ENCODE measurements around the gene EIF4G3.
A peak's percentile ranks its signal among the peaks of the same experiment; 100 is the strongest.
"Not testable (repeated sequence)": the region's sequence is repeated elsewhere in the genome, so short reads cannot be mapped to it uniquely, and the experiment has no call there.

EIF4G3 gene

DNA sequence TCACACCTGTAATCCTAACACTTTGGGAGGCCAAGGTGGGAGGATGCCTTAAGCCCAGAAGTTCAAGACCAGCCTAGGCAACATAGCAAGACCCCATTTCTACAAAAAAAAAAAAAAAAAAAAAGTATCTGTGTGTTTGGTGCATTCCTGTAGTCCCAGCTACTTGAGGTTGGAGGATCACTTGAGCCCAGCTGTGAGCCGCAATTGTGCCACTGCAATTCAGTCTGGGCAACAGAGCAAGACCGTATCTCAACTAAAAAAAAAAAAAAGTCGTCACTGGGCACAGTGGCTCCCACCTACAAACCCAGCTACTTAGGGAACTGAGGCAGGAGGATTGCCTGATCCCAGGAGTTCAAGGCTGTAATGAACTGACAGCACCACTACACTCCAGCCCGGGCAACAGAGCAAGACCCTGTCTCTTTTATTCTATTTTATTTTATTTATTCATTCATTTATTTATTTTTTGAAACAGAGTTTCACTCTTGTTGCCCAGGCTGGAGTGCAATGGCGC, 8.6 kb upstream of the EIF4G3 start:
- no peak overlapping the region for H3K27ac ChIP-seq (ENCODE audit: low read depth, low read length, severe bottlenecking)
- no peaks in the 10 kb centered on the region for H3K9me3 ChIP-seq (ENCODE audit: control insufficient read depth, low read length)
- no peaks in the 10 kb centered on the region for H3K4me1 ChIP-seq (ENCODE audit: control insufficient read depth, insufficient read depth, low read length, poor library complexity, severe bottlenecking)
- H3K4me3 ChIP-seq (ENCODE audit: extremely low read depth, insufficient read depth, low read length, poor library complexity, severe bottlenecking) = no peak overlapping the region
- H3K36me3 ChIP-seq (ENCODE audit: control insufficient read depth, insufficient read depth, low read length) = no peaks in the 10 kb centered on the region
- WGBS, 2 experiments (ENCODE audit: insufficient coverage in 2 of 2) = 100% methylated on average over 1 of the region's 5 CpGs

DNA sequence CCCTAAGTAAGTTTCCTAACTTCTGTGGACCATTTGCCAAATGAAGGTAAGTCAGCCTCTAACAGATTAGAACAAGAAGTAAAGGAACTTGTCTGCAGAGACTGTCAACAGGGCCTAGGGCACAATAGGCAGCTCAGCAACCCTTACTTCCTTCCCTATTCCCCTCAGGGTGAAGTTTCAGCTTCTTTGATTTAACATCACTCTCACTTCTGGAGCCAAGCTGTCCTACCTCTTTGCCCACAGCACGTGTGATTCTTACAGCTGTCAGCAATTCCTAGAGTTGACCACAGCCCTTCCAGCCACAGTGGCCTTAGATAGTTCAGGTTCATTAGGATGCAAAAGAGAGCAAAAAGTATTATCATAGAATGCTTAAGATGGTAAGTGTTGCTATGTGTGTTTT, 7.6 kb upstream of the EIF4G3 start:
- no peak overlapping the region for H3K27ac ChIP-seq (ENCODE audit: low read depth, low read length, severe bottlenecking)
- no peaks in the 10 kb centered on the region for H3K9me3 ChIP-seq (ENCODE audit: control insufficient read depth, low read length)
- no peak overlapping the region for H3K4me3 ChIP-seq (ENCODE audit: extremely low read depth, insufficient read depth, low read length, poor library complexity, severe bottlenecking)
- 71% methylated on average over 1 of the region's 1 CpG; no CpG with 5 or more reads in 1 of the 2 experiments for WGBS, 2 experiments (ENCODE audit: insufficient coverage in 2 of 2)
- H3K4me1 ChIP-seq (ENCODE audit: control insufficient read depth, insufficient read depth, low read length, poor library complexity, severe bottlenecking) = no peaks in the 10 kb centered on the region
- H3K36me3 ChIP-seq (ENCODE audit: control insufficient read depth, insufficient read depth, low read length) = no peaks in the 10 kb centered on the region

GRCh38 chr1:21182181-21182731, 5.6 kb upstream of the EIF4G3 start:
- Histone ChIP-seq H3K4me1 (ENCODE audit: control insufficient read depth, insufficient read depth, low read length, poor library complexity, severe bottlenecking) (peaks cover 2% of the 10 kb centered on the region), H3K9me3 (ENCODE audit: control insufficient read depth, low read length) (no peaks in the 10 kb centered on the region), H3K27ac (ENCODE audit: low read depth, low read length, severe bottlenecking) (no peak overlapping the region), H3K36me3 (ENCODE audit: control insufficient read depth, insufficient read depth, low read length) (no peaks in the 10 kb centered on the region), H3K4me3 (ENCODE audit: extremely low read depth, insufficient read depth, low read length, poor library complexity, severe bottlenecking) (no peak overlapping the region)
- 92 to 96% methylated on average over 4 to 5 of the region's 7 CpGs for WGBS, 2 experiments (ENCODE audit: insufficient coverage in 2 of 2)

DNA sequence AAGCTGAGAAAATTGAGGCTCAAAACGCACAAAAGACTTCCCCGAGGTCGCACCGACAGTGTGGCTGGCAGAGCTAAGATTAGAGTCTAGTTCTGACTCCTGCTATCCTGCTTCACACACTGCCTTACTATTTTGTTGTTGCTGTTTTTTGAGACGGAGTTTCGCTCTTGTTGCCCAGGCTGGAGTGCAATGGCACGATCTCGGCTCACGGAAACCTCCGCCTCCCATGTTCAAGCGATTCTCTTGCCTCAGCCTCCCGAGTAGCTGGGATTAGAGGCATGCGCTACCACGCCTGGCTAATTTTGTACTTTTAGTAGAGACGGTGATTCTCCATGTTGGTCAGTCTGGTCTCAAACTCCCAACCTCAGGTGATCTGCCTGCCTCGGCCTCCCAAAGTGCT, 1.6 kb upstream of the EIF4G3 start:
- H3K27ac ChIP-seq (ENCODE audit: low read depth, low read length, severe bottlenecking) = not testable (repeated sequence)
- 91 to 95% methylated on average over 14 to 15 of the region's 16 CpGs for WGBS, 2 experiments (ENCODE audit: insufficient coverage in 2 of 2)

DNA sequence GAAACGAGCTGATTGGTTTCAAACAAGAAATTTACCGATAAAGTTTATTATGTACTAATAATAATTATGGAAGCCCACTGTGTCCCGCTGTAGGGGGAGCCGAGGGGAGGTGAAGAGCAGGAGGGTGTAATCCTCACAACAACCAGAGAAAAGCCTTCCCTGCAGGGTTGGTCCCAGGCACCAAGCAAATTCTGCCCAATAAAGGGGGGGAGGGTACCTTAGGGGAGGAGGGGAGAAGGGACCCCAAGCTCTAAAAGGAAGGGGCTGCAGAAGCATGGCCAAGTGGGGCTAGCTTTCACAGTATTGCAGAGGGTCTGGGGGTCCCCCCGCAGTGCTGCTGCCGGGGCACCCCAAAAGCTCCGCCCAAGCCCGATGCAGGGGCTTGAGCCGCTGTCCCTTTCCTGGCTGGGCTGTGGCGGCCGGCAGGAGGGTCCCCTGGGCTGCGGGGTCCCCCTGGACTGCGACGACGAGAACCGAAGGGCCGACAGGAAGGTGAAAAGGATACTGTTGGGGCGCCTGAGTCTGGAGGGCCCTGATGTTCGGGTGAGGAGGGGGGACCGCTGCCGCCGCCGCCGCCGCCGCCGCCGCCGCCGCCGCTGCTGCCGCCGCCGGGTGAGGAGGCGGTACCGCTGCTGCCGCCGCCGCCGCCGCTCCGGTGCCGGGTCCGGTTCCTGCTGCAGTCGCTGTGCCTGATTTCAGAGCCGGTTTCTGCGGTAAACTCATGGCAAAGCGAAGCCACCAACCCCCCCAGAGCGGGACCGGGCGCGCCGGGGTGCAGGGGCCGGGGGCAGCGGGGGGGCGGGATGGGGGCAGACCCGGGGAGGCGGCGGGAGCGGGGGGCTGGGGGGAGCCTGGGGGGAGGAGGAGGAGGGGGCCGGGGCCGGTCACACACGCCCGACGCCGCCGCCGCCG, 771 bp downstream of the EIF4G3 start:
- H3K9me3 ChIP-seq (ENCODE audit: control insufficient read depth, low read length) = no peaks in the 10 kb centered on the region
- peak overlapping the region; percentile 87 for H3K4me3 ChIP-seq (ENCODE audit: extremely low read depth, insufficient read depth, low read length, poor library complexity, severe bottlenecking)
- peaks cover 10% of the 10 kb centered on the region for H3K4me1 ChIP-seq (ENCODE audit: control insufficient read depth, insufficient read depth, low read length, poor library complexity, severe bottlenecking)
- whole genome bisulfite sequencing, 2 experiments (ENCODE audit: insufficient coverage in 2 of 2) = 0 to 1% methylated on average over 24 to 25 of the region's 69 CpGs
- peaks cover 26% of the 10 kb centered on the region for H3K36me3 ChIP-seq (ENCODE audit: control insufficient read depth, insufficient read depth, low read length)
- H3K27ac ChIP-seq (ENCODE audit: low read depth, low read length, severe bottlenecking) = peak overlapping the region; percentile 79

More for the DNA sequence above, 1.6 kb upstream of the EIF4G3 start:
- H3K4me1 ChIP-seq (ENCODE audit: control insufficient read depth, insufficient read depth, low read length, poor library complexity, severe bottlenecking); H3K4me3 ChIP-seq (ENCODE audit: extremely low read depth, insufficient read depth, low read length, poor library complexity, severe bottlenecking); H3K36me3 ChIP-seq (ENCODE audit: control insufficient read depth, insufficient read depth, low read length); H3K9me3 ChIP-seq (ENCODE audit: control insufficient read depth, low read length): not testable (repeated sequence)

DNA sequence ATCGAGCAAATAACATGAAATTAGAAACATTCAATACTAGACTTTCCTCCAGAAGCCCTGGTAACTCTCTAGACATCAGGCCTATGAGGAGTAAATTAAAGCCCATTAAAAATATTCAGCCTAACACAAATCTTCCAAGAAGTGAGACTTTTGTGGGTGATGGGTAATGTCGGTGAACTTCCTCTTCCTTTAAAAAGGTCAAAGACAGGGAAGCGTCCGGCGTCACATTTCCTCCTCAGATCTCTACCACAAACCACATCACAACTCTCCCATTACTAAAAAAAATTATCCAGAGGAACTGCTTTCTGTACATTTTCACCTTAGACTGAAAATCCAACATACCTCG, 1.4 kb downstream of the EIF4G3 start:
- H3K4me1 ChIP-seq (ENCODE audit: control insufficient read depth, insufficient read depth, low read length, poor library complexity, severe bottlenecking) = peaks cover 10% of the 10 kb centered on the region
- H3K36me3 ChIP-seq (ENCODE audit: control insufficient read depth, insufficient read depth, low read length) = peaks cover 32% of the 10 kb centered on the region
- peak overlapping the region; percentile 87 for H3K4me3 ChIP-seq (ENCODE audit: extremely low read depth, insufficient read depth, low read length, poor library complexity, severe bottlenecking)
- H3K9me3 ChIP-seq (ENCODE audit: control insufficient read depth, low read length) = no peaks in the 10 kb centered on the region
- WGBS, 2 experiments (ENCODE audit: insufficient coverage in 2 of 2) = 0% methylated on average over 3 to 4 of the region's 6 CpGs
- H3K27ac ChIP-seq (ENCODE audit: low read depth, low read length, severe bottlenecking) = peak overlapping the region; percentile 79

DNA sequence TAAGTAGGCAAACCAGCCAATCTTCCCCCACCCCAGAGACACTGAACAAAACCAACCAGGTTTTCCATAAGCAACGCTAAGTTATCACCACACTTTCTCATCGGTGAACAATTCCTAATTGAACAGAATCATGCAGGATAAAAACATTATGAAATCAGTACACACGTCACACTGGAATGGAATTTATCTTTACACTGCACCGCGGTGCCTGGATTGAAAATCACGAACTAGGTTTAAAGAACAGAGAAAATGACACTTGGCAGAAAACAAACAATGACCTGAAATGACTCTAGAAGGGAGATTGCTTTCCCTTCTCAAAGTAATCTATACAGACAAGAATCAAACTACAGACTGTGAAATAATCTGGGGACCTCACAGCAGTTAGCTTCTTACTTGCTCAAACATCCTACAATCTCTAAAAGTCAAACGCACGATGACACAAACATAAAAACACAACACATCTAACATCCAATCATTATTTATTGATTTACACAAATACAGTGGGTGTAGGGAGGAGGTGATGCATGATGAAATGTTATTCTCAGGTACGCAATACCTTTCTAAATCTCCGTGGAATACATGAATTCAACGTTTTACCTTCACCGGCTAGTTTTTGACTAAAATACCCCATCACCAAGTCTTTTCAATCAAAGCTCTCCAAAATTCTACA, 1.9 kb downstream of the EIF4G3 start:
- WGBS, 2 experiments (ENCODE audit: insufficient coverage in 2 of 2) = 38 to 57% methylated on average over 9 to 10 of the region's 12 CpGs
- Histone ChIP-seq H3K27ac (ENCODE audit: low read depth, low read length, severe bottlenecking) (peak overlapping the region; percentile 79), H3K4me1 (ENCODE audit: control insufficient read depth, insufficient read depth, low read length, poor library complexity, severe bottlenecking) (peaks cover 10% of the 10 kb centered on the region), H3K36me3 (ENCODE audit: control insufficient read depth, insufficient read depth, low read length) (peaks cover 37% of the 10 kb centered on the region), H3K9me3 (ENCODE audit: control insufficient read depth, low read length) (no peaks in the 10 kb centered on the region), H3K4me3 (ENCODE audit: extremely low read depth, insufficient read depth, low read length, poor library complexity, severe bottlenecking) (peak overlapping the region; percentile 87)

DNA sequence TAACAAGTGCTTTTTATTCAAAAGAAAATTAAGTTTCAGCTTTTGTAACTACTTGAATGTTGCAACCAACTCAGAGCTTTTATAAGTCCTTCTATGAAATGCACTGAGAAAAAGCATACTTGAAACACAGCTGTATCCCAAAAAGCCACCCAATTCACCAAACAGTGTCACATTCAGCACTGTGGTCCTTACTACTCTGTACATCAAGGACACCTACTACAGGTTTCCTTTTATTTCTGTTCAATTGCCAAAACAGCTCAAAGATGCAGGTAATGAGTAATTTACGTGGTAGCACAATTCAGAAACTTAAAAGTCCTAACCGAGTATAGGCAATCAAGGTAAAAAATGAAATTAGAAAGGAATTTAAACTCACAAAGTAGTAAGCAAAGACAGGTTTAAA, 2.5 kb downstream of the EIF4G3 start:
- peak overlapping the region; percentile 87 for H3K4me3 ChIP-seq (ENCODE audit: extremely low read depth, insufficient read depth, low read length, poor library complexity, severe bottlenecking)
- peaks cover 42% of the 10 kb centered on the region for H3K36me3 ChIP-seq (ENCODE audit: control insufficient read depth, insufficient read depth, low read length)
- H3K27ac ChIP-seq (ENCODE audit: low read depth, low read length, severe bottlenecking) = no peak overlapping the region
- H3K9me3 ChIP-seq (ENCODE audit: control insufficient read depth, low read length) = no peaks in the 10 kb centered on the region
- H3K4me1 ChIP-seq (ENCODE audit: control insufficient read depth, insufficient read depth, low read length, poor library complexity, severe bottlenecking) = peaks cover 10% of the 10 kb centered on the region
- 100% methylated on average over 1 of the region's 2 CpGs; no CpG with 5 or more reads in 1 of the 2 experiments for whole genome bisulfite sequencing, 2 experiments (ENCODE audit: insufficient coverage in 2 of 2)

- H3K9me3 ChIP-seq (ENCODE audit: control insufficient read depth, low read length); H3K4me3 ChIP-seq (ENCODE audit: extremely low read depth, insufficient read depth, low read length, poor library complexity, severe bottlenecking); H3K4me1 ChIP-seq (ENCODE audit: control insufficient read depth, insufficient read depth, low read length, poor library complexity, severe bottlenecking); H3K27ac ChIP-seq (ENCODE audit: low read depth, low read length, severe bottlenecking): not testable (repeated sequence)
- H3K36me3 ChIP-seq (ENCODE audit: control insufficient read depth, insufficient read depth, low read length) = peaks cover 53% of the 10 kb centered on the region
- WGBS, 2 experiments (ENCODE audit: insufficient coverage in 2 of 2) = 93 to 94% methylated on average over 10 to 11 of the region's 12 CpGs
Observed at GRCh38 chr1:21173096-21173495, 3.6 kb downstream of the EIF4G3 start.

- WGBS, 2 experiments (ENCODE audit: insufficient coverage in 2 of 2) = 94% methylated on average over 2 of the region's 4 CpGs; no CpG with 5 or more reads in 1 of the 2 experiments
- not testable (repeated sequence) for H3K4me3 ChIP-seq (ENCODE audit: extremely low read depth, insufficient read depth, low read length, poor library complexity, severe bottlenecking); H3K9me3 ChIP-seq (ENCODE audit: control insufficient read depth, low read length); H3K27ac ChIP-seq (ENCODE audit: low read depth, low read length, severe bottlenecking); H3K4me1 ChIP-seq (ENCODE audit: control insufficient read depth, insufficient read depth, low read length, poor library complexity, severe bottlenecking)
- H3K36me3 ChIP-seq (ENCODE audit: control insufficient read depth, insufficient read depth, low read length) = peaks cover 74% of the 10 kb centered on the region
Observed at GRCh38 chr1:21170837-21171236, 5.9 kb downstream of the EIF4G3 start.

All from mesodermal cell (in vitro differentiated cells).